ENCODE measurements around the gene UBAP2L.

UBAP2L gene

DNA sequence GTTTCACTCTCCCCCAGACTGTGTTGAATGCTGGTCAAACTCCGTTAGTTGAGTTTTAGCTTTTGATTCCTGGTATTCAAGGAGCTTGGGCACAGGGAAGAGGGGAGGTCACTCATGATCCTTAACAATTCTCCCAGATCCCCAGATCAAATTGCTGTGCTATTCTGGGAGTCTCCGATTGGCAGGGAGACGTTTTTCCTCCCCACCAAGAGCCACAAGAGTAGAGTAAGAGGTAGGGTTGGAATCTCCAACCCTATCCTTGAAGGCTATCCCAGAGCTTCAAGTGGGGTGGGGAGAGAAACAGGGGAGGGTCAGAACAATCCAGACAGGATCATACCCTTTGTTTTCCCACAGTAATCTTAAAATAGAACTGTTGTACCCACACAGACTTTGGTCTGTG lies 28.3 kb upstream of the UBAP2L start:
- Histone ChIP-seq H4K20me1 (ENCODE audit: insufficient read depth, low read length, poor library complexity, severe bottlenecking) (no peaks in the 10 kb centered on the region), H3K9me3 (ENCODE audit: insufficient read depth, low read depth, low read length) (no peaks in the 10 kb centered on the region), H3K9me2 (replicated peaks; ENCODE audit: low read depth, low read length) (no peaks in the 10 kb centered on the region), H3K4me2 (ENCODE audit: low read depth, low read length, poor library complexity, severe bottlenecking) (no peak overlapping the region), H3K79me2 (ENCODE audit: insufficient read depth, low read length) (no peaks in the 10 kb centered on the region), H3K27me3 (ENCODE audit: insufficient read depth, low read length, poor library complexity, severe bottlenecking) (no peaks in the 10 kb centered on the region), H3K9ac (ENCODE audit: low read depth, low read length, poor library complexity, severe bottlenecking) (no peak overlapping the region), H3K4me3 (ENCODE audit: low read length, poor library complexity, severe bottlenecking) (no peak overlapping the region), H3F3A (ENCODE audit: low read depth) (no peaks in the 10 kb centered on the region), H3K4me1 (ENCODE audit: insufficient read depth, low read length, poor library complexity, severe bottlenecking) (no peaks in the 10 kb centered on the region), H3K36me3 (ENCODE audit: insufficient read depth, low read length) (no peaks in the 10 kb centered on the region), H2AFZ (ENCODE audit: low read length) (no peak overlapping the region)
- TF ChIP-seq EZH2phosphoT487 (IDR thresholded peaks at IDR 0.05; ENCODE audit: borderline replicate concordance) (no peak), CTCF (conservative IDR thresholded peaks at IDR 0.05; ENCODE audit: low read length) (no peak)

- H3K9me2 ChIP-seq (replicated peaks; ENCODE audit: low read depth, low read length): no peaks in the 10 kb centered on the region
- no peaks in the 10 kb centered on the region for H4K20me1 ChIP-seq (ENCODE audit: insufficient read depth, low read length, poor library complexity, severe bottlenecking)
- no peaks in the 10 kb centered on the region for H3K79me2 ChIP-seq (ENCODE audit: insufficient read depth, low read length)
- H2AFZ ChIP-seq (ENCODE audit: low read length): no peak overlapping the region
- no peak overlapping the region for H3K9ac ChIP-seq (ENCODE audit: low read depth, low read length, poor library complexity, severe bottlenecking)
- H3K4me3 ChIP-seq (ENCODE audit: low read length, poor library complexity, severe bottlenecking): no peak overlapping the region
- H3K27me3 ChIP-seq (ENCODE audit: insufficient read depth, low read length, poor library complexity, severe bottlenecking): no peaks in the 10 kb centered on the region
- no peaks in the 10 kb centered on the region for H3K9me3 ChIP-seq (ENCODE audit: insufficient read depth, low read depth, low read length)
- no peak overlapping the region for H3K4me2 ChIP-seq (ENCODE audit: low read depth, low read length, poor library complexity, severe bottlenecking)
- no peaks in the 10 kb centered on the region for H3F3A ChIP-seq (ENCODE audit: low read depth)
- no peak for TF ChIP-seq CTCF (conservative IDR thresholded peaks at IDR 0.05; ENCODE audit: low read length)
- TF ChIP-seq EZH2phosphoT487 (IDR thresholded peaks at IDR 0.05; ENCODE audit: borderline replicate concordance): no peak
- H3K36me3 ChIP-seq (ENCODE audit: insufficient read depth, low read length): no peaks in the 10 kb centered on the region
- H3K4me1 ChIP-seq (ENCODE audit: insufficient read depth, low read length, poor library complexity, severe bottlenecking): no peaks in the 10 kb centered on the region
Measured at GRCh38 chr1:154193821-154194220, 26.9 kb upstream of the UBAP2L start.

GRCh38 chr1:154198756-154199562 lies 21.8 kb upstream of the UBAP2L start:
- Histone ChIP-seq H2AFZ (ENCODE audit: low read length) (peak overlapping the region; percentile 82), H3F3A (ENCODE audit: low read depth) (no peaks in the 10 kb centered on the region), H3K9ac (ENCODE audit: low read depth, low read length, poor library complexity, severe bottlenecking) (peak overlapping the region; percentile 6), H3K36me3 (ENCODE audit: insufficient read depth, low read length) (no peaks in the 10 kb centered on the region), H3K4me1 (ENCODE audit: insufficient read depth, low read length, poor library complexity, severe bottlenecking) (peaks cover 5% of the 10 kb centered on the region), H4K20me1 (ENCODE audit: insufficient read depth, low read length, poor library complexity, severe bottlenecking) (no peaks in the 10 kb centered on the region), H3K4me3 (ENCODE audit: low read length, poor library complexity, severe bottlenecking) (peak overlapping the region; percentile 42), H3K9me2 (replicated peaks; ENCODE audit: low read depth, low read length) (no peaks in the 10 kb centered on the region), H3K4me2 (ENCODE audit: low read depth, low read length, poor library complexity, severe bottlenecking) (peak overlapping the region; percentile 69), H3K9me3 (ENCODE audit: insufficient read depth, low read depth, low read length) (no peaks in the 10 kb centered on the region), H3K27me3 (ENCODE audit: insufficient read depth, low read length, poor library complexity, severe bottlenecking) (no peaks in the 10 kb centered on the region), H3K79me2 (ENCODE audit: insufficient read depth, low read length) (no peaks in the 10 kb centered on the region)
- TF ChIP-seq EZH2phosphoT487 (IDR thresholded peaks at IDR 0.05; ENCODE audit: borderline replicate concordance) (no peak), CTCF (conservative IDR thresholded peaks at IDR 0.05; ENCODE audit: low read length) (peak; percentile 82)
